ENCODE data around the gene WWTR1. TPM values are rescaled to one million over a fixed set of nuclear protein-coding genes. Genes with fewer than 3 reads are reported as not detected.

The WWTR1 gene
- total RNA-seq, 1 donor from 2014 or later: 87.7 TPM

- DNase-seq: no peak
- TF ChIP-seq CTCF (IDR thresholded peaks at IDR 0.05): no peak
- H3K36me3 ChIP-seq: no peaks in the 10 kb centered on the region
- no peaks in the 10 kb centered on the region for H3K27me3 ChIP-seq
- H3K27ac ChIP-seq: peak within 1 kb of the TSS; percentile 76
- H3K4me1 ChIP-seq: peaks cover 52% of the 10 kb centered on the region
- H3K9me3 ChIP-seq: no peaks in the 10 kb centered on the region
- intact Hi-C loops (cut with DNase I): no loop called here
- ATAC-seq: no peak
- no peak within 1 kb of the TSS for H3K4me3 ChIP-seq
These were observed 183.5 kb downstream of the WWTR1 start, which contains the start of gene TM4SF4 for GRCh38 chr3:149474250-149474817. TM4SF4 (plus strand) TSS chr3:149474697; CDS start chr3:149474878, 181 bp downstream.

- no peak for TF ChIP-seq CTCF (IDR thresholded peaks at IDR 0.05)
- Histone ChIP-seq H3K4me1 (peaks cover 51% of the 10 kb centered on the region), H3K36me3 (no peaks in the 10 kb centered on the region), H3K27ac (peak overlapping the region; percentile 76), H3K4me3 (no peak overlapping the region), H3K27me3 (no peaks in the 10 kb centered on the region), H3K9me3 (no peaks in the 10 kb centered on the region)
- ATAC-seq (peak; percentile 92), DNase-seq (no peak)
- intact Hi-C loops (cut with DNase I): no loop called here
These were observed 184.2 kb downstream of the WWTR1 start for GRCh38 chr3:149473357-149474249.

- ATAC-seq: no peak
- Histone ChIP-seq H3K27me3 (no peaks in the 10 kb centered on the region), H3K36me3 (no peaks in the 10 kb centered on the region), H3K4me1 (peaks cover 51% of the 10 kb centered on the region), H3K27ac (peak overlapping the region; percentile 76), H3K9me3 (no peaks in the 10 kb centered on the region), H3K4me3 (no peak overlapping the region)
- intact Hi-C loops (cut with DNase I): no loop called here
- no peak for DNase-seq
- no peak for TF ChIP-seq CTCF (IDR thresholded peaks at IDR 0.05)
These were observed 185.6 kb downstream of the WWTR1 start for GRCh38 chr3:149472030-149472797.

- no peak overlapping the region for H3K4me3 ChIP-seq
- no peaks in the 10 kb centered on the region for H3K9me3 ChIP-seq
- no peaks in the 10 kb centered on the region for H3K36me3 ChIP-seq
- no peak overlapping the region for H3K27ac ChIP-seq
- intact Hi-C loops (cut with DNase I): no loop called here
- no peak for DNase-seq
- no peak for ATAC-seq
- peaks cover 45% of the 10 kb centered on the region for H3K4me1 ChIP-seq
- no peak for TF ChIP-seq CTCF (IDR thresholded peaks at IDR 0.05)
- H3K27me3 ChIP-seq: no peaks in the 10 kb centered on the region
These were observed 187.4 kb downstream of the WWTR1 start for GRCh38 chr3:149470381-149470780.

- no peaks in the 10 kb centered on the region for H3K9me3 ChIP-seq
- no peak overlapping the region for H3K27ac ChIP-seq
- DNase-seq: no peak
- intact Hi-C loops (cut with DNase I): no loop called here
- peaks cover 32% of the 10 kb centered on the region for H3K4me1 ChIP-seq
- no peak for TF ChIP-seq CTCF (IDR thresholded peaks at IDR 0.05)
- ATAC-seq: no peak
- H3K36me3 ChIP-seq: no peaks in the 10 kb centered on the region
- no peak overlapping the region for H3K4me3 ChIP-seq
- no peaks in the 10 kb centered on the region for H3K27me3 ChIP-seq
These were observed 189.2 kb downstream of the WWTR1 start for GRCh38 chr3:149468504-149469212.
